Tongue (tissue), 2 donors: Measurements from ENCODE around the gene SIGLEC5. TPM values are rescaled to one million over a fixed set of nuclear protein-coding genes. Genes with fewer than 3 reads are reported as not detected.
"Not testable (repeated sequence)": the region's sequence is repeated elsewhere in the genome, so short reads cannot be mapped to it uniquely, and the experiment has no call there.

Experiments
- DNase-seq: peaks from one replicate; pipeline ENCODE4 v3.0.0-alpha.2; 2015
- total RNA-seq: library from RNA; depleted of rRNA; stranded (reverse); fragments of >200 nt; gene quantifications from one replicate; pipeline ENCODE4 v1.2.3, GENCODE V29; 2014

SIGLEC5 gene, protein sequence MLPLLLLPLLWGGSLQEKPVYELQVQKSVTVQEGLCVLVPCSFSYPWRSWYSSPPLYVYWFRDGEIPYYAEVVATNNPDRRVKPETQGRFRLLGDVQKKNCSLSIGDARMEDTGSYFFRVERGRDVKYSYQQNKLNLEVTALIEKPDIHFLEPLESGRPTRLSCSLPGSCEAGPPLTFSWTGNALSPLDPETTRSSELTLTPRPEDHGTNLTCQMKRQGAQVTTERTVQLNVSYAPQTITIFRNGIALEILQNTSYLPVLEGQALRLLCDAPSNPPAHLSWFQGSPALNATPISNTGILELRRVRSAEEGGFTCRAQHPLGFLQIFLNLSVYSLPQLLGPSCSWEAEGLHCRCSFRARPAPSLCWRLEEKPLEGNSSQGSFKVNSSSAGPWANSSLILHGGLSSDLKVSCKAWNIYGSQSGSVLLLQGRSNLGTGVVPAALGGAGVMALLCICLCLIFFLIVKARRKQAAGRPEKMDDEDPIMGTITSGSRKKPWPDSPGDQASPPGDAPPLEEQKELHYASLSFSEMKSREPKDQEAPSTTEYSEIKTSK
- not detected for total RNA-seq

GRCh38 chr19:51630315-51630714 lies at the start of gene SIGLEC5:
TSS of gene SIGLEC5 (minus strand) at chr19:51630401. CDS start at chr19:51630335, 66 bp downstream.
- DNase-seq, result not testable (repeated sequence)

DNA sequence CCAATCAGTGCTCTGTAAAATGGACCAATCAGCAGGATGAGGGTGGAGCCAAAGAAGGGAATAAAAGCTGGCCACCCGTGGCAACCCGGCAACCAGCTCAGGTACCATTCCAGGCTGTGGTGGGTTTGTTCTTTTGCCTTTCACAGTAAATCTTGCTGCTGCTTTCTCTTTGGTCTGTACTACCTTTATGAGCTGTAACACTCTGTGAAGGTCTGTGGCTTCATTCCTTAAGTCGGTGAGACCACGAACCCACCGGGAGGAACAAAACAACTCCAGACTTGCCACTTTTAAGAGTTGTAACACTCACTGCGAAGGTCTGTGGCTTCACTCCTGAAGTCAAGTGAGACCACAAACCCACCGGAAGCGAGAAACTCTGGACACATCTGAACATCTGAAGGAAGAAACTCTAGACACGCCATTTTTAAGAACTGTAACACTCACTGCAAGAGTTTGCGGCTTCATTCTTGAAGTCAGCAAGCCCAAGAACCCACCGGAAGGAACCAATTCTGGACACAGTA lies 46.4 kb upstream of the SIGLEC5 start:
- no peak for DNase-seq

GRCh38 chr19:51675911-51676565 lies 45.8 kb upstream of the SIGLEC5 start:
- DNase-seq, result not testable (repeated sequence)

GRCh38 chr19:51668216-51668615 lies 38.0 kb upstream of the SIGLEC5 start:
- DNase-seq, result no peak

DNA sequence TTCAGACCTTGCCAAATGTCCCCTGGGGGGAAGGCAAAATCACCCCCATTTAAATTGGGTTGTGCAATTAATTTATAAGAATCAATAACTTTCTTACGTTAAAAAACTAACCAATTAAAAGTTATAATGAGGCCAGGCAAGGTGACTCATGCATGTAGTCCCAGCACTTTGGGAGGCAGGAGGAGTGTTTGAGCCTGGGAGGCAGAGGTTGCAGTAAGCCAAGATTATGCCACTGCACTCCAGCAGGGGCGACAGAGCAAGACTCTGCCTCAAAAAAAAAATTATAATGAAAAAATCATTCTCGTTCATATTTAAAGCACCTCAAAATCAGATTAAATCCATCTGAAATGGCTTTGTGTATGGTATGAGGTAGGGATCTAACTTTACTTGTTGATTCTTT lies 34.8 kb upstream of the SIGLEC5 start:
- no peak for DNase-seq

GRCh38 chr19:51664131-51664530 lies 33.9 kb upstream of the SIGLEC5 start:
- no peak for DNase-seq

DNA sequence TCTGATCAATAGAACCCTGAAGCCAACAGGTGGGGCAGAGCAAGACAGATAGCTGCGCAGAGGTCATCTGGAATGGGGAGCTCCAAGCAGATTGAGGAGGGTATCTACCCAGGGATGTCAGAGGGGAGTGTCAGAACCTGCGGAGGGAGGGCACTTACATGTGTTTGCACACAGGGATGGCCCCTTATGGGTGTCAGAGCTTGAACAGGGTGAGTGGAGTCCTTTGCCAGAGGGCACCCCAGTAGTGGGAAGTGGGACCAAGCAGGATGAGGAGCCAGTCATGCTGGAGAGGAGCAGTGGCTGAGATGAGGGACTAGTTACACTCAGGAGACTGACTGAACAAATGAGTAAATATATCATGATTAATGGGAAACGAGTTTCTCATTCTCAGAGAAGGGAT lies 33.4 kb upstream of the SIGLEC5 start:
- DNase-seq, result no peak

GRCh38 chr19:51660975-51661600 lies 30.9 kb upstream of the SIGLEC5 start:
- DNase-seq, result peak; percentile 91

DNA sequence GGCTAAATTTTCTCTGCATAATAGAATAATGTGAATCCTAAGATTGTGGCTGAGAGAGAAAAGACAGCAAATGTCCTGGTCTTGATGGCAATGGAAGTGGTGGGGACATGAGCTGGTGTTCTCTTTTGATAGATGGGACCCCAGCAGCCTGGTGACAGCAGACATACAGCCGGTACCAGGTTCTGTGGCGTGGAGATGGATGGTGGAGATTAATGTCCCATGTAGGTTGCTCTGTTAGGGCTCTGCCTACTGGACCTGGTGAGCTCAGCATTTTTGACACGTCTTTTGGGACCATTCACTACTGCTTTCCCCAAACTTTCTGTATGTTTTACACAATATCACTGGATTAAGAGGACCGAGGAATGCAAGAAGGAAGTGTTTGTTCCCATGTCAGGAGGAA lies 24.6 kb upstream of the SIGLEC5 start:
- no peak for DNase-seq

DNA sequence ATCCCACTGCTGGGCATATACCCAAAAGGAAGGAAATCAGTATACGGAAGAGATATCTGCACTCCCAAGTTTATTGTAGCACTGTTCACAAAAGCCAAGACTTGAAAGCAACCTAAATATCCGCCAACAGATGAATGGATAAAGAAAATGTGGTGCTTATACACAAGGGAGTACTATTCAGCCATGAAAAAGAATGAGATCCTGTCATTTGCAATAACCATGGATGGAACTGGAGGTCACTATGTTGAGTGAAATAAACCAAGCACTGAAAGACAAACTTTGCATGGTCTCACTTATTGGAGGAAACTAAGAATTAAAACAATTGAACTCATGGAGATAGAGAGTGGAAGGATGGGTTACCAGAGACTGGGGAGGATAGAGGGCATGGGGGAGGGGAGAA lies 23.0 kb upstream of the SIGLEC5 start:
- DNase-seq, result no peak

DNA sequence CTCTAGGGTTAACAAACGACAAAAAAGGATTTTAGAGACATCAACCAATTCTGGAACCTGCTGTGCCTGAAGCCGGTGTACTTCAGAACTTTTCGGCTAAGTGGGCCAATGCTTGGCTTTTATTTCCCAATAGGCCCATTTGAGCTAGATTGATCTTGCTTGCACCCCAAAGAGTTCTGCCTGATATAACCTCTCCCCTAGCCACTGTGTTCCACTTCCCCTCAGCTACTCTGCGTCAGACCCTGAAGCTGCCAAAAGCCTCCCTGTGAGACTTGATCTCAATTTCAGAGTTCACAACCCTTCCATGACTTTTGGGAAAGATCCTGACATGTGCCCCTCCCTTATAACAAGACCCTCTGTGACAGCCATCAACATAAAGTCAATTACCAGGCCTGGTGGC lies 22.1 kb upstream of the SIGLEC5 start:
- no peak for DNase-seq

- no peak for DNase-seq
These were observed 21.1 kb upstream of the SIGLEC5 start for GRCh38 chr19:51651216-51651846.

GRCh38 chr19:51647318-51647717 lies 17.1 kb upstream of the SIGLEC5 start:
- no peak for DNase-seq

DNA sequence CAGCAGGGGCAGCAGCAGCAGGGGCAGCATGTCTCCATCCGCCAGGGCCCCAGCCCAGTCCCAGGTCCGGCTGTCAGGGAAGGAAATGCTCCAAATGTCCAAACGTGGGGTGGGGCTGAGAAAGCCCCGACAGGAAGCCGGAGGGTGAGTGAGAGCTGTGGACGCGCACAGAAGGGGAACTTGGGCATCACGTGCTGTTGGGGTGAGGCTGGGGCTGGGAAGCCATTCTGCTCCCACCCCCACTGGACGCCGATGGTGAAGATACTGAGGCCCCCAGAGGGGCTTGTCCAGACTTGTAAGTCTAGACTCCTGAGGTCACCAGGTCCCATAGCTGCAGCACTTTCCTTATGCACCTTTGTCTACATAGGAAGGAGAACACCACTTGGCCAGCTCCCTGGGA lies 16.5 kb upstream of the SIGLEC5 start, which contains the start of gene SIGLEC14:
Gene SIGLEC14, minus strand, starts transcription at position 96 of the 400 bp plus-strand sequence. Its CDS starts 66 bp downstream, at position 30.
- not testable (repeated sequence) for DNase-seq

DNA sequence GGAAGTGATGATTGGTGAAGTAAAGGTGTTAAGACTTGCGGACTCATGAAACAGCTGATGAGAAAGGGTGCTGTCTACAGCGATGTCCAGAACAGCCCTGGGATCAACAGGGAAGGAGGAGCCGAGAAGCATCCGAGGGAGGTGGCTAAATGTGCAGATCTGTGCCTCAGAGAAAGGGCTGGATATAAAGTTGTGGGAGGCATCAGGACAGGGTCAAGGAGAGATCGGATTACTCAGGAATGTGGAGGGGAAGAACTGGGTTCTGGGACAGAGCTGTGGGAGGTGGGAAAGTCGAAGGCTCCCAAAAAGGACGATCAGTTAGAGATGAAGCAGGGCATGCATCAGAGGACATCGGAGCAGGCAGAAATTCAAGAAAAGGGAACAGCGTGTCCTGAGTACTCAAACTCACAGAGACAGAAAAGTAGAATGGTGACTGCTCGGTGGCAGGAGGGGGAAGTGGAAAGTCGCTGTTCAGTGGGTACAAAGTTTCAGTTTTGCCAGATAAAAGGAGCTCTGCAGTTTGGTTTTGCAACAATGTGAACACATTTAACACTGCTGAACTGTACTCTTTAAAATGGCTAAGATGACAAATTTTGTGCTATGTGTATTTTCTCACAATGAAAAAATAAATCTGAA lies 14.6 kb upstream of the SIGLEC5 start:
- no peak for DNase-seq

- no peak for DNase-seq
These were observed 11.4 kb upstream of the SIGLEC5 start for GRCh38 chr19:51641648-51642047.

DNA sequence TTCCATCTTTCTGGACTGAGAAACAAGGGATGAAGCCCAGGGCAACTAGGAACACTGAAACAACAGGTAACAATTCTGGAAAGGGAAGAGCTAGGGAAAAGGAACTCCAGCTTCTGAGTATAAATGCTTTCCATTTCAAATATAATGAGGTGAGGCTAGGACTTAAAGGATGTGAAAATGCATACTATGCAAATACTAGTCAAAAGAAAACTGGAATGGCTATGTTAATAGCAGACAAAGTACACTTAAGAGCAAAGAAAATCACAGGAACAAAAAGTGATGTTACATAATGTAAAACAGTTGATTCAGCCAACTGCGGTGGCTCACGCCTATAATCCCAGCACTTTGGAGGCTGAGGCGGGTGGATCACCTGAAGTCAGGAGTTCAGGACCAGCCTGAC lies 10.2 kb upstream of the SIGLEC5 start:
- DNase-seq, result no peak

DNA sequence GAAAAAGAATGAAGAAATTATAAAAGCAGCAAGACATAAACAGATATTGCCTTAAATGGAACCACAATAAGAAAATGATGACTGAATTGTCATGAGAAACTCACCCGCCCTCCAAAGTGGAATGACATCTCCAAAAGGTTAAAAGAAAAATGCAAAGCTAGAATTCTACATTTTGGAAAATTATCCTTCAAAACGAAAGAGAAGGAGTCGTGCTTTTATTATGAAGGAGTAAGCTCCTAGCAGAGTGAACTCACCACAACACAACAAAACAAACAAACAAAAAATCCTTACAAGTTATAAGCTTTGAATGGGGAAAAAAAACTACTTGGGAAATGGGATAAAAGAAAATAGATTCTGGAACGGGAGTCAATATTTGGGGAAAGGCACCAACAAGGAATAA lies 9.7 kb upstream of the SIGLEC5 start:
- DNase-seq, result no peak

GRCh38 chr19:51637362-51637978 lies 7.3 kb upstream of the SIGLEC5 start:
- no peak for DNase-seq

- DNase-seq, result no peak
These were observed 1.9 kb upstream of the SIGLEC5 start for GRCh38 chr19:51632126-51632525.
